HG03520 (cell line): ENCODE data around the gene HPDL.

Experiments
- ATAC-seq: cut with Tn5 transposase; IDR thresholded peaks from one replicate; pipeline ENCODE4 v1.9.1; 2021; ENCODE audit warnings: mild to moderate bottlenecking, moderate library complexity; ENCODE audit not compliant: unreplicated experiment

The HPDL gene

GRCh38 chr1:45322486-45323040, 4.1 kb upstream of the HPDL start:
- no peak for ATAC-seq

DNA sequence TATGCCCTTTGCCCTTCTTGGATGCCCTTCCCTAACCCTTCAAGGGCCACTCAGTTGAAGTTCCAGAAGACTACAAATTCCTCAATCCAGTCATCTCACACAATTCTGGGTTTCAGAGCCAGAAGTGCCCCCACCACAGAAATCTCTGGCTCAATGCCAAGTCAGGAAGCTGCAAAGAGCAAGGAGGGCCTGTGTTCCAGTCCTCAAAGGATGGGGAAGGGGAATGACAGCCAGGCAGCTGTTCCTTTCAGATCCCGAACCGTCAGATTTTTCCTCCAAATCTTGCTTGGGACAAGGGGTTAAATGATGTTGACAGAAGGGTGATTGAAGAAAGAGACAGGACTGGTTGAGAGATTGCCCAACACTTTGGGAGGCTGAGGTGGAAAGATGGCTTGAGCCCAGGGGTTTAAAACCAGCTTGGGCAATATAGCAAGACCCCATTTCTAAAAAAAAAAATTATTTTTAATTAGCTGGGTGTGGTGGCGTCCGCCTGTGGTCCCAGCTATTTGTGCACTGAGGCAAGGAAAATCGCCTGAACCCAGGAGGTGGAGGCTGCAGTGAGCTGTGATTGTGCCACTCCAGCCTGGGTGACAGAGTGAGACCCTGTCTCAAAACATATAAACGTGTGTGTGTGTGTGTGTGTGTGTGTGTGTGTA, 716 bp upstream of the HPDL start:
- no peak for ATAC-seq

GRCh38 chr1:45327644-45328515, 1.2 kb downstream of the HPDL start:
- no peak for ATAC-seq

- ATAC-seq, result no peak
These were observed 2.0 kb downstream of the HPDL start for GRCh38 chr1:45328680-45329079.

DNA sequence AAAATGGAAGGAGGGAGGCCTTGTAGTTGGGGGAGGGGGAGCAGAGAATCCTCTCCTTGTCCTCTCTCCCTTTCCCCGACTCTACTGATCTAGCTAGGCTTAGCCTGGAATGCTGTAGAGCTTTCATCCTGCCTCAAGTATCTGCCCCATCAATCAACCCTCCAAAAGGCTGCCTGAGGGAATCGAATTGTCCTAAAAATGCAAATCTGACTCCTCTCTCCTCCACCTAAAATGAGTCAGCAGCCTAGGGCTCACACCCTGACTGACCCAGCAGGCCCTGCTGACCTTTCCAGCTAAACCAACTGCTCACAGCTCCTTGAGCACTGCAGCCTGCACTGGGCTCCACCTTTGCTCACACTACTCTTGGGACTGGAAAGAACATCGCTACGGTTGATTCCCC, 2.8 kb downstream of the HPDL start:
- ATAC-seq, result no peak

GRCh38 chr1:45331436-45332345, 5.0 kb downstream of the HPDL start:
- no peak for ATAC-seq

DNA sequence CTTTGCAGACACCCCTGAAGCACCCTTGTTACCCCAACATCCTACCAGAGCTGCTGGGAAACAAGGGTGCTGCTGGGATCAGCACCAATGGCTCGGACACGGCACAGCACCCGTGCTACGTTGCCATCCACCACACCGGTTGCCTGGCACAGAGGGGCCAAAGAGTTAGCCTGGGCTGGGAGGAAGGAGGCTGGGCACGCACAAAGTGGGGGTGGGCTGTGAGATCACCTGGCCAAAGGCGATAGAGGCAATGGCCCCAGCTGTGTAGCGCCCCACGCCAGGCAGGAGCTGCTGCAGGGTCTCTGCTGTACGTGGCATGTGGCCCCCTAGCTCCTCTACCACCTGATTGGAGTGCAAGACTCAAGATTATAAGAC, 5.6 kb downstream of the HPDL start:
- ATAC-seq, result no peak

DNA sequence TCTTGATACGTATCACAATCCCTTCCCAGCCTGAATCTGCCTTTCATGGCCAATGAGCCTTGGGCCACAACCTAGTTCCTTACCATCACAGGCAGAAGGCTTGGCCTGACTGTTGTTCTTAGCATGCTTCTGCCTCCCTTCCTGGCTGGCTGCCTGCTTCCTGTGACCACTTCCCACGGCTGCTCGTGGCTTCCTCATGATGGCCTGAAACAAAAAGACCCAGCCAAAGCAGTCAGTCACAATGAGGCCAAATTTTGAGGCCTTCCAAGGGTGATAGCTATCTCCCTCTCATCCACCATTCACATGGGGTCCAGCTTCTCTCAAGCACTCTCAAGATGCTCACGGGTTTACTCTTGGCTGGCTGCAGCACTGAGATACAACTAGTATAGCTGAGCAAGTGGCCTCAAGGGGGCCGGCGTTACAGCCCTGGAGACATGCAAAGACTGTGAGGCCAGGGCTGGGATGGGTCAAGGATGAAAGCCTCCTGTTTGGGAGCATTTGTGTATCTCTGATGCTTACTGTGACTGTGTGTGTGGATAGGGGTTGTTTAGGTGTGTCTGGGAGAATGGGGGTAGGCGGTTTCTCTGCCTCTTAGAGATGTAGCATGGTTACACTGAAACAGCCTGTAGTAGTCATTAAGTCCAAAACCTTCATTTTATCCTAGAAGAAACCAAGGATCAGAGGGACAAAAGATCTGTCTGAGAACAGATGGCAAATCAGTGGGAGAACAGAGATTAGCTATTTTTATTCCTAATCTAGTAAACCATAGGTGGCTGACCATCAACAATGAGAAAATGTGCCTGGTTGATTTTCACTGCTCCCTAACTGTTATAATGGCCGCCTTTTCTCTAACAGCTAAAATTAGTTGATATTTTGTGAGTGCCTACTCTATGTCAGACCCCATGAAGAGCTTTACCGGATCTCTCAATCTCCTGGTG, 7.9 kb downstream of the HPDL start:
- ATAC-seq, result no peak

DNA sequence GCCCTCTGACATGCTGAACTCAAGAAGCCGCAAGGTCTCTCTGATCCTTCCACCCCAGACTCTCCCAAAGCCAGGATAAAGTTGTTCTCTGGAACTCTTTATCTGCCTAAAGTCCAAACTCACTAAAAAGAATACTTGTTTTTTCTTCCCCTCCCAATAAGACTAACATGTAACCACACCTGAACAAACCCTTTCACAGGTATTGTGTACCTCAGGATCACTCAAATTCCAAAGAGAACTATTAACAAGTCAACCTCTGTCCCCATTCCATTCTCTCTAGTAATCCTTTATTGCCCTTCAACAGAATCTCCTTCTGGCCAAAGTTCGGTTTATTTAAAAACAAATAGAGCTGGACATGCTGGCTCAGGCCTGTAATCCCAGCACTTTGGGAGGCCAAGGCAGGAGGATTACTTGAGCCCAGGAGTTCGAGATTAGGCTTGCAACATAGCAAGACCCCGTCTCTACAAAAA, 9.2 kb downstream of the HPDL start:
- no peak for ATAC-seq

GRCh38 chr1:45337630-45338325, 11.1 kb downstream of the HPDL start:
- ATAC-seq, result no peak

- peak; percentile 85 for ATAC-seq
These were observed 13.3 kb downstream of the HPDL start, which contains the start of the genes MUTYH and TOE1 for GRCh38 chr1:45339789-45340558. Gene MUTYH (minus strand): TSS chr1:45340440. CDS start chr1:45334505, 5,935 bp downstream. Gene TOE1 (plus strand): TSS chr1:45340170. CDS start chr1:45340253, 83 bp downstream.

DNA sequence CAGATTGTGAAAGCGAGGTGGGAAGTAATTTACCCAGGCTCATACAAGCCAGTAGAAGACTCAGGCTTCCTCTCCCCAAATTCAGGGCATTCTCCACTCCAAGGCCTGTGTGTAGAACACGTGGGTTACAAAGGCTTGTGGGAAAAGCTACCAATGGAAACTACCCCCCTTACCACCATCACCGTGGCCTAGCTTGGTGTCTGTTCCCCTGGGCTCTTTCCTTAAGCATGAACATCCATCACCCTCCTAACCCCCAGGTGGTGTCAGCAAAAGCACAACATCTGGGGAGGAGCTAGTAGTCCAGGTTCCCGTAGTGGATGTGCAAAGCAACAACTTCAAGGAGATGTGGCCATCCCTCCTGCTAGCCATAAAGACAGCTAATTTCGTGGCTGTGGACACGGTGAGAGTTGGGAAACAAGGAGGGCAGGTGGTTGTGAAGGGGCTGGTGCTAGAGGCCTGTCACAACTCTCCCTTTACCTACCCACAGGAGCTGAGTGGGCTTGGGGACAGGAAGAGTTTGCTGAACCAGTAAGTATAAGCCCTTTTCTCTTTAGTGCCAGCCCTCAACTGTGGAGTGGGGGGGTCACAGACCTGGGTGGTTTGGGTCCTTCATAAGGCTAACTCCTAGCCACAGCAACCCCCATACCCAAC, 14.2 kb downstream of the HPDL start:
- ATAC-seq, result no peak

GRCh38 chr1:45344499-45344898, 17.8 kb downstream of the HPDL start:
- no peak for ATAC-seq

- ATAC-seq, result no peak
These were observed 18.3 kb downstream of the HPDL start for GRCh38 chr1:45345014-45345413.

GRCh38 chr1:45346473-45346872, 19.8 kb downstream of the HPDL start:
- no peak for ATAC-seq

DNA sequence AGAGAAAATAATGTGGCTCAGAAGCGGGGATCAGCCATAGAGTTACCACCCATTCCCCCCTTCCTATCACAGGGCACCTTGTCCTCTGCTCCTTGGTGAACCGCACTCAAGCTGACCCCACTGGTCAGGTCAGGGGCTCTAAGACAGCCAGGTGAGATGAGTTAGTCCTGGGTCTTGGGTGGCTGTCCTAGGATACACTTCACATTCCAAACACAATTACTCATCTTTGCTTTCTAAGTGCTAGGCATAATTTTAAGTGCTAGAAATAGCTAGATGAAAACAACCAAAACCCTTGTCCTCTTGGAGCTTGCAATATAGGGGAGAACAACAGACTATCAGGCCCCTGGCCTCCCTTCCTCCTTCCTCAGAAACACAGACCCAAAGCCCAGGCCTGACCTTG, 21.3 kb downstream of the HPDL start:
- no peak for ATAC-seq

DNA sequence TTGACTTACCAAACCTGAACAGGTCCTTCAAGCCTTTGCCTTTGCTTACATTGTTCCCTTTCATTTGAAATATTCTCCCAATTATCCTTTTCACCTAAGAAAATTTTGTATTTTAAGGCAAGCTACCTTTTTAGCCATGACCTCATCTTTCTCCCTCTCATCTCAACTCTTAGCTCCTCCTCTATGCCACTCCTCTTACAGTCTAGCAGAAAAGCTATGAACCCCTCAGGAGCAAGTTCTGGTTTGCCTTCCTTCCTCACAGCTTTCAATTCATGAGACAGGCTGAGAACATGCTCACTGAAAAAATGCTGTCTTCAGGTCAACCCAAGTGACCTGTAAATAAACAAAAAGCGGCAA, 21.9 kb downstream of the HPDL start:
- ATAC-seq, result no peak
